GM18511 (cell line): ENCODE data around the gene DPYSL3.

Source experiments
- ATAC-seq: cut with Tn5 transposase; IDR thresholded peaks from one replicate; pipeline ENCODE4 v1.9.1; 2021; ENCODE audit warnings: mild to moderate bottlenecking, moderate library complexity; ENCODE audit not compliant: unreplicated experiment

Gene DPYSL3

GRCh38 chr5:147515269-147515668 lies 5.4 kb upstream of the DPYSL3 start:
- ATAC-seq = no peak

GRCh38 chr5:147512659-147513379 lies 3.0 kb upstream of the DPYSL3 start:
- no peak for ATAC-seq

GRCh38 chr5:147510885-147511284 lies 1.0 kb upstream of the DPYSL3 start:
- no peak for ATAC-seq

- ATAC-seq = peak; percentile 10
Measured at GRCh38 chr5:147509041-147509709, 693 bp downstream of the DPYSL3 start.

- ATAC-seq = no peak
Measured at GRCh38 chr5:147508711-147509040, 1.2 kb downstream of the DPYSL3 start.

- ATAC-seq = no peak
Measured at GRCh38 chr5:147507480-147508126, 2.3 kb downstream of the DPYSL3 start.

GRCh38 chr5:147504535-147504934 lies 5.3 kb downstream of the DPYSL3 start:
- ATAC-seq = no peak

- ATAC-seq = no peak
Measured at GRCh38 chr5:147504011-147504410, 5.9 kb downstream of the DPYSL3 start.

GRCh38 chr5:147490989-147491388 lies 18.9 kb downstream of the DPYSL3 start:
- ATAC-seq = no peak

- no peak for ATAC-seq
Measured at GRCh38 chr5:147487031-147487750, 22.7 kb downstream of the DPYSL3 start.

- no peak for ATAC-seq
Measured at GRCh38 chr5:147485814-147486213, 24.1 kb downstream of the DPYSL3 start.

- no peak for ATAC-seq
Measured at GRCh38 chr5:147485046-147485445, 24.8 kb downstream of the DPYSL3 start.

- ATAC-seq = no peak
Measured at GRCh38 chr5:147484708-147485020, 25.2 kb downstream of the DPYSL3 start.

GRCh38 chr5:147483961-147484707 lies 25.7 kb downstream of the DPYSL3 start:
- no peak for ATAC-seq

GRCh38 chr5:147483188-147483790 lies 26.6 kb downstream of the DPYSL3 start:
- no peak for ATAC-seq

- no peak for ATAC-seq
Measured at GRCh38 chr5:147482706-147483180, 27.1 kb downstream of the DPYSL3 start.

- ATAC-seq = peak; percentile 85
Measured at GRCh38 chr5:147481874-147482705, 27.8 kb downstream of the DPYSL3 start.

- ATAC-seq = no peak
Measured at GRCh38 chr5:147481376-147481775, 28.5 kb downstream of the DPYSL3 start.

- ATAC-seq = no peak
Measured at GRCh38 chr5:147479949-147480348, 29.9 kb downstream of the DPYSL3 start.

GRCh38 chr5:147479444-147479843 lies 30.4 kb downstream of the DPYSL3 start:
- no peak for ATAC-seq
